Measurements from ENCODE around the gene NANS.

Gene NANS

DNA sequence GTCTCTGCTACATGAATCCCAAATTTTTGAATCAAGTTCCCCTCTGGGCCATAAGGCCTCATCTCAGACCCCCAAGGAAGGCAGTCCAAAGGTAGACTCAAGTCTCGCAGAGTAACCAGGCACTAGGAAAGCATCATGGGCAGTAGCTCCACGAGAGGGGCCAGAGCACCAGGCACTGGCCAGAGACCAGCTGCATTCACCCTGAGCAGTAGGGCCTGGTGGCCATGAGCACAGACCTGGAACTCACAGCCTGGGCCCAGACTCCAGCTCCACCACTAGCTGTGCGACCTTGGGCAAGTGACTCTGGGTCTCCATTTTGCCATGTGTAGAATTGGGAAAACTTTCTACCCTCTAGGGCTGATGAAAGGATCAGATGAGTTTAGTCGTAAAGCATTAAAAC is 28.5 kb downstream of the NANS start:
- Histone ChIP-seq H2BK15ac (ENCODE audit: low read depth, poor library complexity, severe bottlenecking) (no peak overlapping the region), H2BK5ac (ENCODE audit: low read depth, low read length, poor library complexity, severe bottlenecking) (no peak overlapping the region), H3K14ac (ENCODE audit: low read length in 2 of 2) (no peak overlapping the region), H3K36me3 (ENCODE audit: control insufficient read depth in 1 of 2, insufficient read depth in 2 of 2, low read depth in 1 of 2, low read length in 2 of 2) (peaks cover 33 to 48% of the 10 kb centered on the region in 2 experiments), H3K4ac (ENCODE audit: low read depth in 1 of 2, low read length in 2 of 2) (no peak overlapping the region), H2AK5ac (ENCODE audit: low read length, severe bottlenecking) (no peak overlapping the region), H2AFZ (ENCODE audit: low read depth, low read length) (no peak overlapping the region), H3K9me3 (ENCODE audit: control insufficient read depth, low read length) (no peaks in the 10 kb centered on the region), H3K4me3 (ENCODE audit: insufficient read depth in 1 of 2, low read depth in 1 of 2, low read length in 2 of 2) (no peak overlapping the region), H3K27ac (ENCODE audit: low read length, poor library complexity, severe bottlenecking) (no peak overlapping the region), H4K91ac (ENCODE audit: low read length) (no peak overlapping the region), H3K4me2 (ENCODE audit: low read length, poor library complexity, severe bottlenecking) (no peak overlapping the region), H4K8ac (ENCODE audit: low read length) (no peak overlapping the region), H3K27me3 (ENCODE audit: control insufficient read depth in 1 of 2, insufficient read depth in 1 of 2, low read length in 2 of 2) (peaks cover 0 to 3% of the 10 kb centered on the region in 2 experiments), H3K23ac (ENCODE audit: low read length in 2 of 2) (no peak overlapping the region), H3K4me1 (ENCODE audit: control insufficient read depth, insufficient read depth, low read depth, low read length) (peaks cover 20% of the 10 kb centered on the region), H3K9ac (ENCODE audit: low read length) (no peak overlapping the region), H2BK12ac (ENCODE audit: low read length in 2 of 2) (no peak overlapping the region), H2BK120ac (ENCODE audit: low read depth, low read length) (no peak overlapping the region), H3K79me1 (replicated peaks; ENCODE audit: low read length, poor library complexity, severe bottlenecking) (no peaks in the 10 kb centered on the region), H3K18ac (ENCODE audit: low read depth in 1 of 2, low read length in 2 of 2) (no peak overlapping the region)
- WGBS = 100% methylated on average over 4 of the region's 4 CpGs
- no peak for DNase-seq

DNA sequence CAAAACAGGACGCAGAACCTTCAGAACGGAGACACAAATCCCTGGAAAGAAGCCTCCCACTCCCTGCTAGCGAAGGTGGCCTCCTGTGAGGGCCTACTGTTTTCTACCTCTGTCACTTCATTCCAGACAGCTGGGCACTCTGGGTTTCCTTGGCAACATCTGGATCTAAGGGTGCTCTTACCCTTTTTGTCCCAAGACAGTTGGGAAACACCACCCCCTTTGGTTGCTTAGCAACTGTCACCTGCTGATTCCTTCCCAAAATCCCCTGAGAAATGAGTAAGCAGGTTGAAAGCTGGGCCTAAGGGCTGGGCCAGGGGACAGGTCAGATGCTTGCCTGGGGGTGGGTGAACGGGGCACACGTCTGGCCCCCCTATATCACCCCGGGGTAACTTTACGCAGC is 29.4 kb downstream of the NANS start:
- no peak overlapping the region for H4K8ac ChIP-seq (ENCODE audit: low read length)
- H3K4ac ChIP-seq (ENCODE audit: low read depth in 1 of 2, low read length in 2 of 2) = no peak overlapping the region
- no peak overlapping the region for H3K4me2 ChIP-seq (ENCODE audit: low read length, poor library complexity, severe bottlenecking)
- no peak overlapping the region for H2BK12ac ChIP-seq (ENCODE audit: low read length in 2 of 2)
- no peak overlapping the region for H2BK5ac ChIP-seq (ENCODE audit: low read depth, low read length, poor library complexity, severe bottlenecking)
- 94% methylated on average over 7 of the region's 7 CpGs for WGBS
- peaks cover 29 to 40% of the 10 kb centered on the region in 2 experiments for H3K36me3 ChIP-seq (ENCODE audit: control insufficient read depth in 1 of 2, insufficient read depth in 2 of 2, low read depth in 1 of 2, low read length in 2 of 2)
- H3K14ac ChIP-seq (ENCODE audit: low read length in 2 of 2) = no peak overlapping the region
- H2AFZ ChIP-seq (ENCODE audit: low read depth, low read length) = no peak overlapping the region
- no peak overlapping the region for H2BK120ac ChIP-seq (ENCODE audit: low read depth, low read length)
- H3K27ac ChIP-seq (ENCODE audit: low read length, poor library complexity, severe bottlenecking) = no peak overlapping the region
- H3K79me1 ChIP-seq (replicated peaks; ENCODE audit: low read length, poor library complexity, severe bottlenecking) = no peaks in the 10 kb centered on the region
- H3K23ac ChIP-seq (ENCODE audit: low read length in 2 of 2) = no peak overlapping the region
- DNase-seq = no peak
- H3K4me3 ChIP-seq (ENCODE audit: insufficient read depth in 1 of 2, low read depth in 1 of 2, low read length in 2 of 2) = no peak overlapping the region
- H2BK15ac ChIP-seq (ENCODE audit: low read depth, poor library complexity, severe bottlenecking) = no peak overlapping the region
- no peak overlapping the region for H4K91ac ChIP-seq (ENCODE audit: low read length)
- no peak overlapping the region for H3K18ac ChIP-seq (ENCODE audit: low read depth in 1 of 2, low read length in 2 of 2)
- peaks cover 15% of the 10 kb centered on the region for H3K4me1 ChIP-seq (ENCODE audit: control insufficient read depth, insufficient read depth, low read depth, low read length)
- H3K9me3 ChIP-seq (ENCODE audit: control insufficient read depth, low read length) = no peaks in the 10 kb centered on the region
- H3K9ac ChIP-seq (ENCODE audit: low read length) = no peak overlapping the region
- H3K27me3 ChIP-seq (ENCODE audit: control insufficient read depth in 1 of 2, insufficient read depth in 1 of 2, low read length in 2 of 2) = peaks cover 0 to 3% of the 10 kb centered on the region in 2 experiments
- no peak overlapping the region for H2AK5ac ChIP-seq (ENCODE audit: low read length, severe bottlenecking)

DNA sequence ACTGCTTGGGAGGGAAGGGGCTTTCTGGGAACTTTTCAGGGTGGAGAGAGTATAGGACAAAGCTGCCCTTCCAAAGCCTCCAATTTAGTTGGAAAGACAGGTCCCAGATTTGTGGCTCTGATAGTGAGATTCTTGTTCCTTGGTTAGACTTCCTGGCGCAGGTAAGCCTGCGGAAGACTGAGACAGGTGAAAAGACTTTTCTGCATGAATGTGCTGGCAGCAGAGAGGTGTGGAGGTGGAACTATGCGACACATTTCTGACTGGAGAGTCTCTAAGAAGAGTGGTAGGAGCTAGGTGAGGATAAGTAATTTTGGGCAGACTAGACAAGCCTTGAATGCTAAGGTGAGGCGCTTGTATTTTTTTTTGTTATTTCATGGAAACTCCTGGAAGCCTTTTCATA is 29.9 kb downstream of the NANS start:
- Histone ChIP-seq H3K27ac (ENCODE audit: low read length, poor library complexity, severe bottlenecking) (no peak overlapping the region), H3K14ac (ENCODE audit: low read length in 2 of 2) (no peak overlapping the region), H3K36me3 (ENCODE audit: control insufficient read depth in 1 of 2, insufficient read depth in 2 of 2, low read depth in 1 of 2, low read length in 2 of 2) (peaks cover 24 to 35% of the 10 kb centered on the region in 2 experiments), H3K27me3 (ENCODE audit: control insufficient read depth in 1 of 2, insufficient read depth in 1 of 2, low read length in 2 of 2) (peaks cover 0 to 3% of the 10 kb centered on the region in 2 experiments), H2AK5ac (ENCODE audit: low read length, severe bottlenecking) (no peak overlapping the region), H3K4me3 (ENCODE audit: insufficient read depth in 1 of 2, low read depth in 1 of 2, low read length in 2 of 2) (no peak overlapping the region), H3K79me1 (replicated peaks; ENCODE audit: low read length, poor library complexity, severe bottlenecking) (no peaks in the 10 kb centered on the region), H4K8ac (ENCODE audit: low read length) (no peak overlapping the region), H2BK5ac (ENCODE audit: low read depth, low read length, poor library complexity, severe bottlenecking) (no peak overlapping the region), H3K9ac (ENCODE audit: low read length) (no peak overlapping the region), H2BK15ac (ENCODE audit: low read depth, poor library complexity, severe bottlenecking) (no peak overlapping the region), H3K4me2 (ENCODE audit: low read length, poor library complexity, severe bottlenecking) (no peak overlapping the region), H3K18ac (ENCODE audit: low read depth in 1 of 2, low read length in 2 of 2) (no peak overlapping the region), H2BK120ac (ENCODE audit: low read depth, low read length) (no peak overlapping the region), H3K4ac (ENCODE audit: low read depth in 1 of 2, low read length in 2 of 2) (no peak overlapping the region), H3K9me3 (ENCODE audit: control insufficient read depth, low read length) (no peaks in the 10 kb centered on the region), H3K4me1 (ENCODE audit: control insufficient read depth, insufficient read depth, low read depth, low read length) (peaks cover 10% of the 10 kb centered on the region), H2BK12ac (ENCODE audit: low read length in 2 of 2) (no peak overlapping the region), H2AFZ (ENCODE audit: low read depth, low read length) (no peak overlapping the region), H3K23ac (ENCODE audit: low read length in 2 of 2) (no peak overlapping the region), H4K91ac (ENCODE audit: low read length) (no peak overlapping the region)
- WGBS = 97% methylated on average over 4 of the region's 4 CpGs
- no peak for DNase-seq

DNA sequence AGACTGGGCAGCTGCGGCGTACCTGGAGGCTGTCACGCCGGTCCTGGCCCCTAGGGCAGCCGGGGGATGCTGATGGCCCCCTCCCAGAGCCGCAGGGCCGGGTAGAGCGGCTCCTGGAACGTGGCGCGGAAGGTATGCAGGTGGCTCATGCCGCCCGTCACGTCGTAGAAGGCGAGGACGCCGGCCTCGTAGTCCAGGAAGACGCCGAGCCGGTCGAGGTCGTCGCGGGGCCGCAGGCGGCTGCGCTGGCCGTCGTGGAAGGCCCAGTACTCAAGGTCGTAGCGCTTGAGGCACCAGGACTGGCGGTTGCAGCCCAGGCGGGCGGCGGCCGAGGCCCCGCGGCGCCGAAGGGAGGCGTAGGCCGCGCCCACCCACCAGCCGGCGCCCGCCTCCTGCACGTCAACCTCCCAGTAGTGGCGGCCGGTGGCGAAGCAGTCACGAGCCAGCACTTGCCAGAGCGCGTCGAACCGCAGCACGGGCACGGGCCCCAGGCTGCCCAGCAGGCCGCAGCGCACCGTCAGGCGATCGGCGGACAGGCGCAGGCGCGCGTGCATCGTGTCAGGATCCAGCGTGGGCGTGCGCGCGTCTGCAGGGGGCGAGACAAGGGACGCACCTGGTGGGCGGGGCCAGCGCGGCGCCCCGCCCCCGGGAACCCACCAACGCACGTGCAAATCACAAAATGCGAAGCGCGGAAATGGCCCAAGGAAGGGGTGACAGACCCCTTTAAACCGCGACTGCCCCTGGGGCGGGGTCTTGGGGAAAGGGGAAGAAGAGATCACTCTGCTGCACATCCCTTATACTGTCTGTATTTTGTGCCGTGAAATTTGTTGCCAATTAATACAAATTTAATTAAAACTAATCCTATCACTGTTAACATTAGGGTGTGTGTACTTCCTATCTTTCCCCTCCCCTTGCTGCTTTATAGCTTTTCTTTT is 31.2 kb downstream of the NANS start:
- Histone ChIP-seq H3K18ac (ENCODE audit: low read depth in 1 of 2, low read length in 2 of 2) (peak overlapping the region in 1 of 2 experiments; percentile 37), H2BK12ac (ENCODE audit: low read length in 2 of 2) (peak overlapping the region in 1 of 2 experiments; percentile 25), H3K27me3 (ENCODE audit: control insufficient read depth in 1 of 2, insufficient read depth in 1 of 2, low read length in 2 of 2) (peaks cover 0 to 9% of the 10 kb centered on the region in 2 experiments), H4K91ac (ENCODE audit: low read length) (peak overlapping the region; percentile 75), H3K36me3 (ENCODE audit: control insufficient read depth in 1 of 2, insufficient read depth in 2 of 2, low read depth in 1 of 2, low read length in 2 of 2) (peaks cover 20 to 23% of the 10 kb centered on the region in 2 experiments), H2AK5ac (ENCODE audit: low read length, severe bottlenecking) (no peak overlapping the region), H3K9me3 (ENCODE audit: control insufficient read depth, low read length) (no peaks in the 10 kb centered on the region), H2BK15ac (ENCODE audit: low read depth, poor library complexity, severe bottlenecking) (peak overlapping the region; percentile 5), H3K4me2 (ENCODE audit: low read length, poor library complexity, severe bottlenecking) (peak overlapping the region; percentile 71), H3K79me1 (replicated peaks; ENCODE audit: low read length, poor library complexity, severe bottlenecking) (no peaks in the 10 kb centered on the region), H2BK120ac (ENCODE audit: low read depth, low read length) (no peak overlapping the region), H3K4me1 (ENCODE audit: control insufficient read depth, insufficient read depth, low read depth, low read length) (peaks cover 10% of the 10 kb centered on the region), H3K27ac (ENCODE audit: low read length, poor library complexity, severe bottlenecking) (no peak overlapping the region), H3K9ac (ENCODE audit: low read length) (peak overlapping the region; percentile 64), H2AFZ (ENCODE audit: low read depth, low read length) (peak overlapping the region; percentile 36), H2BK5ac (ENCODE audit: low read depth, low read length, poor library complexity, severe bottlenecking) (no peak overlapping the region), H3K4ac (ENCODE audit: low read depth in 1 of 2, low read length in 2 of 2) (no peak overlapping the region), H4K8ac (ENCODE audit: low read length) (peak overlapping the region; percentile 82), H3K14ac (ENCODE audit: low read length in 2 of 2) (peak overlapping the region in 1 of 2 experiments; percentile 31), H3K4me3 (ENCODE audit: insufficient read depth in 1 of 2, low read depth in 1 of 2, low read length in 2 of 2) (peak overlapping the region; percentile 54 to 65), H3K23ac (ENCODE audit: low read length in 2 of 2) (no peak overlapping the region)
- DNase-seq = peak; percentile 36
- 69% methylated on average over 76 of the region's 92 CpGs for WGBS
